HG03103 (cell line): ENCODE results near the gene USP6NL.
"Not testable (repeated sequence)": the region's sequence is repeated elsewhere in the genome, so short reads cannot be mapped to it uniquely, and the experiment has no call there.

Experiments
- ATAC-seq: cut with Tn5 transposase; IDR thresholded peaks from one replicate; pipeline ENCODE4 v1.9.1; 2021; ENCODE audit warnings: low read depth; ENCODE audit not compliant: unreplicated experiment

USP6NL gene

DNA sequence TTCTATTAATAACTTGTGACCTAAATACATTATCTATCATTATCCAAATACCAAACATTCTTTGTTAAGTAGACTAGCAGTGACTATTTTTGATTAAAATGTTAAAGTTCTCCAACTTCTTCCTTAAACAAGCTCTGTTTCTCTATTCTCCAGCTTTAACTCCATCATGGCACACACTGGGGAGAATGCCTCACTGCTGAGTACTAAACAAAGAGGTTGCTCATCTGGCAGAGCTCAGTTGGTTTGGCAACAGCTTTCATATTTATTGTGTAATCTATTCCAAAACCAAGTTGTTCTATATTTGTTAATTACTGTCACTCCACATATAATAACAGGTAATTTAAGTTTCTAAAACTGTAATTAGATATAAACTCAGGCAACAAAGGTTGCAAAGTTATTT is 89.6 kb downstream of the USP6NL start:
- ATAC-seq: no peak

DNA sequence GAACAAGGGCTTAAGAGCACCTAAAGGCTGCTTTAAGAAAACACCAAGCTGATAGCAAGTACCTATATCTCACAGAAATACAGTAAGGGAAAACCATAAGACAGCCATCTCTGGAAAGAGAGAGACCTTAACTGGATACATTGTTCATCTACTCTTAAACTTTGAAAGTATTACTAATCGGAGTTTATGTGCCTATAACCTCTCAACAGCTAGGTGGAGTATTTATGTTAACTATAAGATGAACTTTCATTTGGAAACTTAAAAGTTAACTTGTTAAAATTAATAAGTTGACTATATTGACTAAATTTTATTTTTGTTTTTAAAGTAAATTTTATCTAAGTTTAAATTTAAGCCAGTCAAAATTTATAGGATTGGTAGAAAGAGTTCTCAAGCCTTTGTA is 90.6 kb downstream of the USP6NL start:
- ATAC-seq: no peak

DNA sequence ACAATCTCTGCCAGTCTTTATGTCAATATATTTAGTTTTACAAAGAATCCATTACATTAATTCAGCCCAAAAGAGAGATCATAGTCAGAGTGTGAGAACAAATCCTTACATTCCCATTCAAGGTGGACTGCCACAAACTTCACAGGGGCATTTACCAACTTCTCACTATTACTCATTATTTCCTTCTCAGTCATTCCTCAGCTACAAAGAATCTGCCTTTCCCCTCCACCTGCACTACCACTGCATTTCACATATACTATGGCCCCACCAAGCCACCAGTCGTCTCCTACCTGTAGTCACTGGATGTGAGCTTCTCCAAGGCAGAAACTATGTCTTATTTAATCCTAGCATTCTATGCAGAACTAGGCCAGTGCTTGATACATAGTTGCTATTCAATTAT is 94.3 kb downstream of the USP6NL start:
- ATAC-seq: peak; percentile 50

DNA sequence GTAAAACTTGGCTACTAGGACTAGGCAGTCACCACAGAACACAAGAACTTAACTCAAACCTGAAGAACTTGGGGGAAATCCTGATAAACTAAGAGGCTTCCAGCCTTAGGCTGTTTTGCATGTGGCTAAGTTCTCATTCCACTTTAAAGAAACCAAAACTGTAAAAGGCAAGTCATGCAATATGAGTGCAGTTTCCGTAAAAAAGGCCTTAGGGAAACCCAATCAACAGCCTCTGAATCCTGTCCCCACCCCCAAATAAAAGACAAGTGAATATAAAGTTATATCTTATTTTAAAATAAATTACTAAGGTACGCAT is 95.1 kb downstream of the USP6NL start:
- ATAC-seq: no peak

DNA sequence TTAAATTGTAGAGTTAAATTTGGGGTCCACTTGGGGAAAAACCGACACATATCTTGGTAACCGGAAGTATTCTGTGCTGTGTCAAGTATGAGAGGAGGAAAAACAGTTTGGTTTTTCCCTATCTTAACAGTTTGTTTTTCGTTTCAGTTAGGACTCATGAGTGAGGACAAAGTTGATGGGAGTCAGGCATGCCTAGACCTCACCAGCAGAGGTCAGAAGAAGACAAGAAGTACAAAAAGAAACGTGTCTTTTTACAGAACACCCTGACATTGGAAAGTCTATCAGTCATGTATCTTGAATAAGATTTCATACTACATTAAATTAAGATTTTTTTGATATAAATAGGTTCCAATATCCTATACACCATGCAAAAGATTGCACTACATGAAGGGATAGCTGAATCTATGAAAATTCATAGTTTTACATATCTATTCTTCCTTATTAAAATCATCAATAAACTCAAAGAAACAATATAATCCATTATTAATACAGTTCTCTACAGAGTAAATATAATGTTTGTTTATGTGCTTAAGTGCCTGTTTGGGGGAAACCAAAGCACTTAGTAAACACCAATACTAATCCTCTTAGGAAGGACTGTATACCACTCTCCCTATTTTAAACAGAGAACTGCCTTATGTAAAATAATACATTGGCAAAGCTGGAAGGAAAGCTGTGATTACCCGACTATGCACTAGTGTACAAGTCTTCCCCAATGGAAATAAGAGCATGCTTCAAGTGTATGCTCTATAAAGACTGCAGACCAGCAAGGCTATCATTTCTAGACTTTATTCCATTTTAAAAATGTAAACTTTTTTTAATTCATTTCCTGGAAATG is 95.6 kb downstream of the USP6NL start:
- ATAC-seq: no peak

DNA sequence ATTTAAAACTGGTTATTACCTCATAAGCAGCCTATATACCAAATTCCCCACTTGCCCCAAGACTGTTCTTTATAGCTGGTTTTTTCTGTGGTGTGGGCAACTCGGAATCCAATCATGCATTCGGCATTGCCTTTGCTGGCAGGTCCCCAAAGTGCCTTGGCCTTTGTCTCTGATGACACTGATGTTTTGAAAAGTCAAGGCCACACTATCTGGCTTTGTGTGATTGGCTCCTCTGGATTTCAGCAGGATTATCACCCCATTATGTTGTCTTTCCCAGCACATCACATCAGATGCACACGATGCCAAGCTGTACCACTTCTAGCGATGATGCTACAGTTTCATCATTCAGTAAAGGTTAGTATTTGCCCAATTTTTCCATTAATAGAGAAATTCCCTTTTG is 97.7 kb downstream of the USP6NL start:
- no peak for ATAC-seq

DNA sequence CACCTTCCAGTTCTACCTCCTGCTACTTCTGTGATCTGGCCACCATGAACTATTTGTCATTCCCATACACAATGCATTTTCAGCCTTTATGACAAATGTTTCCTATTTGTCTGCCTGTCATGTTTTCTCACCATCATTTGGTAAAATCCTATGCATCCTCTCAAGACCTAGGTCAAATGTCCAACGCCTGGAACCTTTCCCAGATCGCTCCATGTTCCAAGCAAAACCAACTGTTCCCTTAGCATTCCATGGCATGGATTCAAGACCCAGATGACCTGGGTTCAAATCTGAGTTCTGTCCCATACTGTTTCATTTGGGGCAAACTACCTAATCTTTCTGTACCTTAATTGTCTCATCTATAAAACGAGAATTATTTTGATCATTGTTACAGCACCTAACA is 98.9 kb downstream of the USP6NL start:
- no peak for ATAC-seq

DNA sequence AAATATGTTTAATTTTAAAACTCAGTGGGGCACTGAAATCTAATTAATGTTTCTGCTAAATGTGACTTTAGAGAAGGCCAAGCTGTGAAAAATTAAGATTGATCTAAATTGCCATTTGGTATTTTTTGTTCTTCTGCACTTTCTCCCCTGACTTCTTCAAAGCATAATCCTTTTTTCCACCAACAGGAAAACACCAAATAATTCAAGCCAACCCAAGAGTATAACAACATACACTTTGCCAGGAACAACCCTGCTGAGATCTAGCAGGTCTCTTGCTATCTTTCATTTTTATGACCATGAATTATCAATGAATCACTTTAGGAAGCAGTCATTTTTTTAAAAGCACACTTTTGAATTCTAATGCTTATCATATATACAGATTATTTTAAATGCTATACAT is 100.1 kb downstream of the USP6NL start:
- ATAC-seq: no peak

DNA sequence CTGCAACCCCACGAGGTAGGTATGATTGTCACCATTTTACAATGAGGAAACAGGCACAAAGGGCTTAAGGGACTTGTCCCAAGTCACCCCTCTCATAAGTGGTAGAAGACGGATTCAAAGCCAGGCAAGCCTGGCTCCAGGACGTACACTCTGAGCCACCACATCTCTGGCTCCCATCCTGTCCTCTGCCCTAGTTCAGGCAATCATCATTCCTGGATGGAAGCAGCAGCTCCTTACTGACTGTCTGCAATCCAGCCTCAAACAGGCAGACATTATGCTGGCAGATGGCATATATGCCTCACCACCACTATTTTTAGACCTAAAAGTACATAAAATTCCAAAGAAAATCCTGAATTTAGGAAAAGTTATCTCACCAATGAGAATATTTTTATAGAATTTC is 100.7 kb downstream of the USP6NL start:
- no peak for ATAC-seq

DNA sequence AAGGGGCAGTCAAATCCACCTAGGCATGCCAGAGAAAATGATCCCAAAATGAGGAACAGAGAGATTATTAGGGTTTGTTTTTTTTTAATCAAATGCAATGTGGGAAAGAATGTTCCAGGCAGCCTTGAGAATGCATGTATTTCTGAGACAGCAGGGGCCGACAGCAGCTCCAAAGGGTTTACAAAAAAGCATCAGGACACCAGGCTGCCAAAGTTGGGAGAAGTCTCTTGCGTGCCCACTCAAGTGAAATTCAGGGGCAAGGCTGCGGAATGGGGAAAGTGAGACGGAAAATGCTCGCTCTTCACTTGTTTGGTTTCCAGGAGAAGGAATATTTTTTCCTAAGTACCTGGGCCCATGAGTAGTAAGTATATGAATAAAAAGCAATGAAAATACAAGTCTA is 101.2 kb downstream of the USP6NL start:
- no peak for ATAC-seq

DNA sequence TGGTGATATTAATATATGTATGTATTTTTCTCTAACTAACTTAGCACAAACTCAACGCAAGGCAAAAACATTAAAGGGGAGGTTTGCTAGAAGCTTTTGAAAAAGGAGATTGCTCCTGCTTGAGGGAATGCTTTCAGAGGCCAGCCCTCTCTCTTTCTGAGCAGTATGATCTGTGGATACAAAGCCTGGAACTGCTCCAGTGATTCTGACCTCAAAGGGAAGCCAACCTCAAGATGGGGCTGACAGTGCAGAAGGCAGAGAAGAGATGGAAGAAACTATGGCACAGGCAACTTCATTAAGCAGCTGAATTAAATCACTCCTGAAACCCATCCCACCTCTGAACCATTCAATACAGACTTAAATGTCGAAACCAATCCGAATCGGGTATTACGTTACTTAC is 102.4 kb downstream of the USP6NL start:
- ATAC-seq: no peak

DNA sequence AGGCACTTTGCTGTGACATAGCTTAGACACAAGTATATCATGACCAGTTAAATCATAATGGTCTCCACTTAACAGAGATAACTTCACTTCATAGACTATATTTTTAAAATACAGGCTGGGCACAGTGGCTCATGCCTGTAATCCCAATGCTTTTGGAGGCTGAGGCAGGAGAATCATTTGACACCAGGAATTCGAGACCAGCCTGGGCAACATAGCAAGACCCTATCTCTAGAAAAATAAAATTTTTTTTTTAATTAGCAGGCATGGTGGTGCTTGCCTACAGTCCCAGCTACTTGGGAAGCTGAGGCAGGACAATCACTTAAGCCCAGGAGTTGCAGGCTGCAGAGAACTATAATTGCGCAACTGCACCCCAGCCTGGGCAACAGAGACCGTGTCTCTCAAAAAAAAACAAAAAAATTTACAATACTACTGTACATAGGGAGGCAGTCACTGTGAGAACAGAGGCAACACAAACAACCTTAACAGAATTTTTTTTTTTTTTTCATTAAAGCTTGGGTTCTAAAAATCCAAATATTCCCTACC is 105.1 kb downstream of the USP6NL start:
- ATAC-seq: no peak

DNA sequence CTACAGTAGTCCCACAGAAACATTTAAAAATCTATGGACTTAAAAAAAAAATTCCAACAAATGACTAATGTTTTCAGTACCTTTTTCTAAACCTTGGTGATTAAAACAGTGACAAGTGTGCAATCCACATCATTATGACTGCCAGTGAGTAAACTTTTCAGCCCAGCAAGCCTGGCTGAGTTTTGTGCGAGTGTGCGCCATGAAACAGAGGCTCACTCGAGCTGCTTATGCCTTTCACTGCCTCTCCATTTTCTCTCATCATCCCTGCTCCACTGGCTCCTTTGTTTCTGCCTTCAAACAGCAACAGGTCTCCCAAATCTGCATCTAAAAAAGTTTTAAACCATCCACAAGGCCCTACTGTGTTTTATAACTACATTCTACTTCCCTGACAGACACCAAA is 105.8 kb downstream of the USP6NL start:
- no peak for ATAC-seq

DNA sequence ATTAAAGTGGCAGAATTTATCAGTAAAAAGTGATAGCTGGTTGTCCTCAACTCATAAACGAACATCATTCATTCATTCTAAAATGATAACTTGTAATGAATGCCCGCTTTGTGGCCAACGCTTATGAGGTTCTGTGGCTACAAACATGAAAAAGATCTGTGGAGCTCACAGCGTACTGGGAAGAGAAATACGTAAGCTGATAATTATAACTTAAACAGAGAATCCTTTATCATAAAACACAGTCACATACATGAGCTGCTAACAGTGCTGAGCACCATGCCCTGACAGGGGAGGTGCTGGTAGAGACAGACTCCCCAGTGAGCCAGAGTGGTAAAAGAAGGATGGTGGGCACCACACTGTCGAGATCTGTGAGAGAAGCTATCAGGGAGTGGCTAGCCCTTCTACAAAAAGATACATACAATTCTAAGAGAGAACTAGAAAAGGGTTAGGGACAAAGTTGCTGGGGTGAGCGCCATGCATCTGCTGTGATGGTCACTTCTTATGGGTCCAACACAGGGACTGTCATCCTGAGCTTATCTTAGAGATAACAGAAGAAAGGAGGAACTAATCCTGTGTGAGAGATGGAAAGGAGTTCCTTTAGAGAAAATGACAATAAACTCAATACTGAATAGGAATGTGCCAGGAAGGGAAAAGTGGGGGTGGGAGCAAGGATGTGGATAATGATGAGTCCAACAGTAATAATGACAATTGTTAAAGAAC is 106.7 kb downstream of the USP6NL start:
- ATAC-seq: no peak

DNA sequence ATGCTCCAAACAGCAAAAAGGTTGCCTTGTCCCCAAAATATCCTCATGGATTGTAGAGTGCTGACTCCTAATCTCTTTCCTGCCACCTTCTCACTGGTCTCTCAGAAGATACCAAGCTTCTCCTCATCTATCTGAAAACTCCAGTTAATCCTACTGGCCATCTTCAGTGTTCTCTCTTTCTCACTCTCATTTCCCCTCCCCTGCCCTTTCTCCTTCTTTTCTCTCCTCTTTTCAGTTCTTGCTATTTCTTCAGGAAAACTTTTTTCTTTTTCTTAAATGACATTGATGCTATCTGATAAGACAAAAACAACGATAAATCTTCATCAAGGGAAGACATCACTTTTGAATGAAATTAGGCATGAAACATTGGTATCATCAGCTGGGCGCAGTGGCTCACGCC is 109.8 kb downstream of the USP6NL start:
- ATAC-seq: no peak

DNA sequence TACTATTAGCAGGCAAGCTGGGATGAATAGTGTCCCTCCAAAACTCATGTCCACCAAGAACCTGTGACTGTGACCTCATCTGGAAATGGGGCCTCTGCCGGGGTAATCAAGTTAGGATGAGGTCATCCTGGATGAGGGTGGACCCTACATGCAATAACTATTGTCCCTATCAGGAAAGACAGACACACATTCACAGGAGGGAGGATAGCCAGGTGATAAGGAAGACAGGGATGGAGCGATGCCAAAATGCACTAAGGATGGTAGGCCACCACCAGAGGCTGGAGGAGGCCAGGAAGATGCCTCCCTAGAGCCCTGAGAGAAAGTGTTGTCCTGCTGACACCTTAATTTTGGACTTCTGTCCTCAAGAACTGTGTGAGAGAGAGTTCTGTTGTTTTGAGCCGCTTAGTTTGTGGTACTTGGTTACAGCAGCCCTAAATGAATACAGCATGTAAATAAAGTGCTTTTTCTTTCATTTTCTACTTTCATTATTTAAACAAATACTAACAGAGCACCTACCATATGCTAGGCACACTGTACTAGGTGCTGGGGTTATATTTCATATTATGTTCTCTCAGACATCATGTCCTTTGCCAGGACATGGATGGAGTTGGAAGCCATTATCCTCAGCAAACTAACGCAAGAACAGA is 111.9 kb downstream of the USP6NL start:
- no peak for ATAC-seq

DNA sequence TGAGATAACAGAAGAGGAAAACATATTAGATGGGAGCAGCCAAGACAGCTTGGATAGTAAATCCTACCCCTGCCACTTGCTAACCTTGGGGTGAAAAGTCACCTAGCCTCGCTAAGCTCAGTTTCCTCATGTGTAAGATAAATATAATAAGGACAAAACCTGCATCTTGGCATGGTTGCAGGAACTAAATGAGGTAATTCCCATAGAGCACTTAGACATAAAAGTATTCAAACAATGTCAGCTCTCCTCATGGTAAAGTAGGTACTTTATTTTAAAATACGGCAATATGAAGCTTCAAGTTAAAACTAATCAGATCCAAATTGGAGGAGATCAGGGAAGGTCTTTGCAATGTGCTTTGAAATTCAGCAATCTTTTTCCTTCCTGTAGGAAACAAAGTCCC is 113.1 kb downstream of the USP6NL start:
- no peak for ATAC-seq

DNA sequence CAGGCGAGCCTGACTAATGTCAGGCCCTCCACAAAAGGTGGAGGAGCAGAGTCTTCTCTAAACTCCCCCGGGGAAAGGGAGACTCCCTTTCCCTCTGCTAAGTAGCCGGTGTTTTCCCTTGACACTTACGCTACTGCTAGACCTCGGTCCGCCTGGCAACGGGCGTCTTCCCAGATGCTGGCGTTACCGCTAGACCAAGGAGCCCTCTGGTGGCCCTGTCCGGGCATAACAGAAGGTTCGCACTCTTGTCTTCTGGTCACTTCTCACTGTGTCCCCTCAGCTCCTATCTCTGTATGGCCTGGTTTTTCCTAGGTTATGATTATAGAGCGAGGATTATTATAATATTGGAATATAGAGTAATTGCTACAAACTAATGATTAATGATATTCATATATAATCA is 116.5 kb downstream of the USP6NL start:
- not testable (repeated sequence) for ATAC-seq

DNA sequence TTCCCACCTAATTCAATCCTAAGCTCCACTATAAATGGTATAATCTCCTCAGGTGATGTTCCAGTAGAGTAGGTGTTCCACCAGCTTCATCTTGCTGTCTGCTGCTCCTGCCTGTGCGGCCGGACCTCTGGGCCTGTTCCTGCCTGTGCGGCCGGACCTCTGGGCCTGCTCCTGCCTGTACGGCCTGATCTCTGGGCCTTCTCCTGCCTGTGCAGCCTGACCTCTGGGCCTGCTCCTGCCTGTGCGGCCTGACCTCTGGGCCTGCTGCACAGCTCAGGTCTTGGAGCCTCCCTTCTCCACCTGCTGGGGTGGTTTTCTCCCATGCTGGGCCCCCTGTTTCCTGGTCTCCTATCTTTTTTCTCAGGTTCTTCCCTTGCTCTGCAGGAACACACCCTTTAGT is 117.8 kb downstream of the USP6NL start:
- no peak for ATAC-seq

DNA sequence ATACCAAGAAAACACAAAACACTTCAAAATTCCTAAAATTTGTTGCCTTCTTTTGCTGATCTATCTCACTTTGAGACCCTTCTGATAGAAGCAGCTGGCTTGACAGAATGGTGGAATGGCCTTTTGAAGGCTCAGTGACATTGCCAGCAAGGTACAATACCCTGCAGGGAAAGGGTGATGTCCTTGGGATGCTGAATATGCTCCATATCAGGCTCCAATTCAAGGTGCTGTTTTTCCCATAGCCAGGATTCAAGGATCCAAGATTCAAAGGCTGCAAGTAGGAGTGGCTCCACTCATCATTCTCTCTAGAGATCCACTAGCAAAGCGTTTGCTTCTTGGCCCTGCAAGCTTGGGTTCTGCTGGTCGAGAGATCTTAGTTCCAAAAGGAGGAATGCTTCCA is 120.4 kb downstream of the USP6NL start:
- no peak for ATAC-seq

DNA sequence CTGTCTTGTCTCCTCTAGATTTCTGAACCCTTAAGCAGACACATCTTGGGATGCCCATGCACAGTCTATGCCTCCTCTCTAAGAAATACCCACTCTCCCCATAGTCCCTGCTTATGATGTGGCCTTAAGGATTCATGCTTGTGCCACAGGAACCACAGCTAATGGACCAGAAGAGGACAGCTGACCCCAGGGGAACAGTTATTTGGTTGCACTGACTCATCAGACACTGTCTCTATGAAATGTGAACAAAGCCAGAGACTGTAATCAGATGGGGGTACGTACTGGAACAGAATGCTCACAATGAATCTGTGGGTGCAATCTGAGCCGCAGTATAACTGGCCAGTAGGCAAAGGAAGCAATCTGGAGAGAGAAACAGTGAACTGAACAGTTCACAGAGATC is 121.9 kb downstream of the USP6NL start:
- ATAC-seq: no peak

DNA sequence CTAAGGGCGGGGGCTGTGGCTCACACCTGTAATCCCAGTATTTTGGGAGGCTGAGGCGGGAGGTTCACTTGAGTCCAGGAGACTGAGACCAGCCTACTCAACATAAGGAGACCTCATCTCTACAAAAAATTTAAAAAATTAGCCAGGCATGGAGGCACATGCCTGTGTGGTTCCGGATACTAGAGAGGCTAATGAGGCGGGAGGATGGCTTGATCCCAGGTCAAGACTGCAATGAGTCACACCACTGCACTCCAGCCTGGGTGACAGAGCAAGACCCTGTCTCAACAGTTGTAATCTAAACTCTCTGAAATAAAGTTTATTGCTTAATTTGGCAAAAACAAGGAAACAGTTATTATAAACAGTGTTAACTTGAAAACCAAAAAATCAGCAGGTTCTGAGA is 123.3 kb downstream of the USP6NL start:
- no peak for ATAC-seq
